IMR-90 (cell line): ENCODE data around the gene CCDC148. TPM values are rescaled to one million over a fixed set of nuclear protein-coding genes. Genes with fewer than 3 reads are reported as not detected.
"Not testable (repeated sequence)": the region's sequence is repeated elsewhere in the genome, so short reads cannot be mapped to it uniquely, and the experiment has no call there.

Experiments used
- ATAC-seq: fragments of 200-7000 bp; cut with Tn5 transposase; 2 replicates; pipeline ENCODE4 v1.9.1; 2020; ENCODE audit warnings: low read depth, mild to moderate bottlenecking, moderate library complexity
- BruUV-seq: library from RNA; stranded (reverse); fragments of 400-500 nt; replicated peaks from 2 replicates; lab custom pipeline; 2021; lab: Mats Ljungman, UMichigan
- CTCF ChIA-PET: fragments of 300-600 bp; formaldehyde crosslinking; extraction: SDS; loops from one replicate; lab custom pipeline; 2021; ENCODE audit warnings: antibody characterized with exemption; lab: Yijun Ruan, JAX
- POLR2A ChIA-PET: fragments of 300-600 bp; sonication (Branson Sonifier 250); formaldehyde crosslinking; loops from one replicate; lab custom pipeline; 2022; ENCODE audit warnings: antibody characterized with exemption; ENCODE audit not compliant: unreplicated experiment; lab: Charles Lee
- DNase-seq: peaks from one replicate; pipeline ENCODE4 v3.0.0; 2013
- H2AFZ ChIP-seq: replicated peaks from 2 replicates; pipeline ENCODE3; 2013; ENCODE audit warnings: low read length, mild to moderate bottlenecking; ENCODE audit not compliant: poor library complexity
- H2AK5ac ChIP-seq: 2 replicates; pipeline ENCODE4 v1.6.1; 2013; ENCODE audit warnings: low read depth, low read length, inconsistent platforms
- H2AK9ac ChIP-seq: replicated peaks from 2 replicates; pipeline ENCODE3; 2013; ENCODE audit warnings: mild to moderate bottlenecking, low read depth, low read length, moderate library complexity; ENCODE audit not compliant: poor library complexity
- H2BK120ac ChIP-seq: 2 replicates; pipeline ENCODE4 v1.6.1; 2013; ENCODE audit warnings: low read depth, low read length, inconsistent platforms
- H2BK15ac ChIP-seq: 3 replicates; pipeline ENCODE4 v1.6.1; 2013; ENCODE audit warnings: low read depth, low read length, inconsistent platforms
- H2BK20ac ChIP-seq: 2 replicates; pipeline ENCODE4 v1.6.1; 2013; ENCODE audit warnings: low read depth, mild to moderate bottlenecking, inconsistent platforms, low read length, moderate library complexity
- H2BK5ac ChIP-seq: 2 replicates; pipeline ENCODE4 v1.6.1; 2013; ENCODE audit warnings: mild to moderate bottlenecking, low read depth, low read length, inconsistent platforms; ENCODE audit not compliant: poor library complexity, severe bottlenecking
- H3K14ac ChIP-seq: replicated peaks from 2 replicates; pipeline ENCODE4 v1.6.1; 2013; ENCODE audit warnings: low read depth, low read length, inconsistent platforms
- H3K18ac ChIP-seq: 2 replicates; pipeline ENCODE4 v1.6.1; 2013; ENCODE audit warnings: low read depth, low read length, control low read depth
- H3K23ac ChIP-seq: 2 replicates; pipeline ENCODE4 v1.6.1; 2013; ENCODE audit warnings: low read depth, low read length, inconsistent platforms
- H3K27ac ChIP-seq: 2 replicates; pipeline ENCODE4 v1.5.1; 2013; ENCODE audit warnings: mild to moderate bottlenecking, control low read depth, low read length; ENCODE audit not compliant: insufficient read depth
- H3K27me3 ChIP-seq: 2 replicates; pipeline ENCODE4 v1.6.1; 2013; ENCODE audit warnings: low read length; ENCODE audit not compliant: control insufficient read depth, insufficient read depth
- H3K36me3 ChIP-seq: 2 replicates; pipeline ENCODE4 v1.6.1; 2013; ENCODE audit warnings: low read length, mixed read lengths; ENCODE audit not compliant: control insufficient read depth, insufficient read depth
- H3K4ac ChIP-seq: 2 replicates; pipeline ENCODE4 v1.6.1; 2013; ENCODE audit warnings: low read depth, low read length, inconsistent platforms
- H3K4me1 ChIP-seq: 2 replicates; pipeline ENCODE4 v1.6.1; 2013; ENCODE audit warnings: low read length, mixed read lengths; ENCODE audit not compliant: control insufficient read depth, insufficient read depth
- H3K4me2 ChIP-seq: 2 replicates; pipeline ENCODE4 v1.6.1; 2013; ENCODE audit warnings: low read depth, mild to moderate bottlenecking, control low read depth, low read length, moderate library complexity
- H3K4me3 ChIP-seq: 2 replicates; pipeline ENCODE4 v1.5.1; 2013; ENCODE audit warnings: low read depth, mild to moderate bottlenecking, control low read depth, low read length, moderate library complexity; ENCODE audit not compliant: insufficient read depth
- H3K56ac ChIP-seq: 2 replicates; pipeline ENCODE4 v1.6.1; 2013; ENCODE audit warnings: low read length, inconsistent platforms; ENCODE audit not compliant: insufficient read depth; ENCODE audit errors: extremely low read depth
- H3K79me1 ChIP-seq, 2 experiments: 2 replicates each; pipeline ENCODE4 v1.6.1; 2013; ENCODE audit warnings: low read length in 2 of 2, inconsistent platforms in 1 of 2, low read depth in 1 of 2
- H3K9ac ChIP-seq: 2 replicates; pipeline ENCODE4 v1.6.1; 2013; ENCODE audit warnings: low read depth, low read length, control low read depth
- H3K9me1 ChIP-seq: 2 replicates; pipeline ENCODE4 v1.6.1; 2013; ENCODE audit warnings: low read length, inconsistent platforms; ENCODE audit not compliant: insufficient read depth
- H3K9me3 ChIP-seq: 2 replicates; pipeline ENCODE4 v1.6.1; 2013; ENCODE audit warnings: low read length; ENCODE audit not compliant: control insufficient read depth, insufficient read depth
- H4K20me1 ChIP-seq: 2 replicates; pipeline ENCODE4 v1.6.1; 2013; ENCODE audit warnings: low read length, inconsistent platforms; ENCODE audit not compliant: insufficient read depth
- H4K5ac ChIP-seq: 2 replicates; pipeline ENCODE4 v1.6.1; 2013; ENCODE audit warnings: mild to moderate bottlenecking, low read depth, low read length, control low read depth
- H4K8ac ChIP-seq, 2 experiments: 2 replicates each; pipeline ENCODE4 v1.6.1; 2013; ENCODE audit warnings: low read depth in 2 of 2, low read length in 2 of 2, control low read depth in 1 of 2, inconsistent platforms in 1 of 2
- H4K91ac ChIP-seq: 2 replicates; pipeline ENCODE4 v1.6.1; 2013; ENCODE audit warnings: low read depth, low read length, inconsistent platforms; ENCODE audit not compliant: insufficient read depth
- WGBS, 2 experiments: methylation state at CpG; one replicate each; pipeline versions ENCODE4 v1.1.5 to v1.1.7; 2013; ENCODE audit warnings: missing lambda C conversion rate in 2 of 2; ENCODE audit not compliant: insufficient read length in 1 of 2; ENCODE audit errors: extremely low coverage in 2 of 2; 5-methylcytosine and 5-hydroxymethylcytosine counted together
- dilution Hi-C: fragments of 300-500 bp; cut with HindIII; formaldehyde crosslinking; loops from one replicate; pipeline ENCODE4 v1.14.3; 2018; ENCODE audit warnings: low sequenced_read_pairs; ENCODE audit not compliant: unreplicated experiment
- in situ Hi-C: fragments of 300-500 bp; cut with MboI; formaldehyde crosslinking; loops from 3 replicates; pipeline ENCODE4 v1.14.3; 2019; ENCODE audit warnings: low sequenced_read_pairs, inconsistent platforms, mixed read lengths
- intact Hi-C: fragments of 100-400 bp; cut with micrococcal nuclease; formaldehyde crosslinking; loops from 2 replicates; pipeline ENCODE4 v1.10.0; 2022
- polyA plus RNA-seq, 3 experiments: library from polyadenylated mRNA; depleted of rRNA; stranded (reverse); fragments of >200 nt; gene quantifications; 2 replicates each; pipeline ENCODE4 v1.2.3, GENCODE V29; 2012; ENCODE audit warnings: low replicate concordance in 1 of 3
- total RNA-seq: library from RNA; depleted of rRNA; stranded (reverse); fragments of >200 nt; gene quantifications from 2 replicates; pipeline ENCODE4 v1.2.3, GENCODE V29; 2012

Gene CCDC148
- total and polyA plus RNA-seq, 2 of the 4 experiments (the other 2 are of a cell fraction) = 0.18 to 0.31 TPM

DNA sequence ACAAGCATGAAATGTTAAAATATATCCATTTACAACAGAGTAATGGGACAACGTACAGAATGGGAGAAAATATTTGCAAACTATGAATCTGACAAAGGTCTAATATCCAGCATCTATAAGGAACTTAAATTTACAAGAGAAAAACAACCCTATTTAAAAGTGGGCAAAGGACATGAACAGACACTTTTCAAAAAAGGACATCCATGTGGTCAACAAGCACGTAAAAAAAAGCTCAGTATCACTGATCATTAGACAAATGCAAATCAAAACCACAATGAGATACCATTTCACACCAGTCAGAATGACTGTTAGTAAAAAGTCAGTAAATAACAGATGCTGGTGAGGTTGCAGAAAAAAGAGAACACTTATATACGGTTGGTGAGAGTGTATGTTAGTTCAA lies 16.3 kb upstream of the CCDC148 start:
- in situ Hi-C loops, H4K8ac ChIP-seq, H2BK120ac ChIP-seq, H3K4me3 ChIP-seq, H2BK15ac ChIP-seq, H2BK20ac ChIP-seq, H3K27me3 ChIP-seq, H3K18ac ChIP-seq, ATAC-seq, H3K9ac ChIP-seq, H3K56ac ChIP-seq, H3K9me1 ChIP-seq, H4K91ac ChIP-seq, BruUV-seq, H3K4me1 ChIP-seq, dilution Hi-C loops, H3K9me3 ChIP-seq, H4K20me1 ChIP-seq, H3K4ac ChIP-seq, DNase-seq, H2AK5ac ChIP-seq, intact Hi-C loops, H2AFZ ChIP-seq, POLR2A ChIA-PET, H2BK5ac ChIP-seq, H3K36me3 ChIP-seq, H3K23ac ChIP-seq, H3K27ac ChIP-seq, H2AK9ac ChIP-seq, H3K4me2 ChIP-seq, H4K5ac ChIP-seq, H3K14ac ChIP-seq: not testable (repeated sequence)
- H3K79me1 ChIP-seq = peaks cover 18 to 21% of the 10 kb centered on the region in 2 experiments
- WGBS, 2 experiments = no CpG with 5 or more reads among the region's 3 CpGs
- CTCF ChIA-PET = interaction anchor here (2.2 kb wide), 1 partner anchor 15 kb away, joined by 7 read pairs; no protein-coding TSS in a partner anchor
